ENCODE data around the gene HDAC5. TPM values are rescaled to one million over a fixed set of nuclear protein-coding genes. Genes with fewer than 3 reads are reported as not detected.

The HDAC5 gene
- total and polyA plus RNA-seq, 2 of the 8 experiments (the other 6 are each of a cell fraction or from before 2014, with no cell fraction given), result 48.5 to 54.4 TPM

GRCh38 chr17:44124118-44124438 lies 637 bp upstream of the HDAC5 start:
- ChIA-PET CTCF (ENCODE audit: partially characterized antibody) (interaction anchor here (0.7 to 20.6 kb wide), 9 partner anchors 9 to 136 kb away, joined by 3 to 638 read pairs (median 6); partner anchors contain the start of genes ASB16 and HROB), POLR2A (ENCODE audit: partially characterized antibody) (interaction anchor here (0.6 to 3.1 kb wide), 21 partner anchors 9 to 195 kb away, joined by 3 to 24 read pairs (median 4); partner anchors contain the start of genes ASB16, G6PC3, LSM12 and RUNDC3A)
- H2BK12ac ChIP-seq (ENCODE audit: low read depth, low read length), result peak overlapping the region; percentile 96; the same call in 1 of the 2 replicates
- H3K56ac ChIP-seq (replicated peaks; ENCODE audit: insufficient read length, low read depth, low read length), result no peak overlapping the region
- H3K4me1 ChIP-seq (replicated peaks in 1 of 4; ENCODE audit: control insufficient read depth in 3 of 4, insufficient read depth in 4 of 4, low read length in 3 of 4), result peaks cover 9 to 21% (median 13%) of the 10 kb centered on the region in 4 experiments
- DNase-seq (ENCODE audit: low read depth in 1 of 2, low spot score in 2 of 2), result no peak
- H3K27ac ChIP-seq (ENCODE audit: low read depth, low read length), result peak overlapping the region; percentile 89
- H4K91ac ChIP-seq (replicated peaks; ENCODE audit: insufficient read length, low read length), result no peak overlapping the region
- peak overlapping the region; percentile 70 to 81 for H3K4me2 ChIP-seq (ENCODE audit: insufficient read depth in 1 of 2, low read depth in 2 of 2, low read length in 2 of 2)
- H3K79me2 ChIP-seq (ENCODE audit: control insufficient read depth in 1 of 2, insufficient read depth in 2 of 2, low read length in 2 of 2), result peaks cover 0 to 40% of the 10 kb centered on the region in 2 experiments; a peak in 2 of 4 replicates
- no peaks in the 10 kb centered on the region for H3K27me3 ChIP-seq (replicated peaks in 1 of 4; ENCODE audit: control insufficient read depth in 3 of 4, extremely low read depth in 1 of 4, insufficient read depth in 3 of 4, low read length in 3 of 4)
- H2AK5ac ChIP-seq (ENCODE audit: low read depth, low read length), result no peak overlapping the region
- H3K9ac ChIP-seq (replicated peaks in 1 of 4; ENCODE audit: extremely low read depth in 1 of 4, low read depth in 3 of 4, low read length in 3 of 4), result peak overlapping the region in 2 of 4 experiments; percentile 73 to 75; a peak in 3 of 7 replicates
- H4K20me1 ChIP-seq (replicated peaks in 1 of 2; ENCODE audit: control insufficient read depth in 1 of 2, insufficient read depth in 2 of 2, low read length in 2 of 2), result peaks cover 0 to 5% of the 10 kb centered on the region in 2 experiments
- no peaks in the 10 kb centered on the region for H3K36me3 ChIP-seq (ENCODE audit: control insufficient read depth in 2 of 4, insufficient read depth in 4 of 4, low read length in 3 of 4)
- peak overlapping the region; percentile 90 for H2BK5ac ChIP-seq (ENCODE audit: low read depth, low read length)
- no peak overlapping the region for H2BK20ac ChIP-seq (ENCODE audit: low read length)
- 19% methylated on average over 8 of the region's 8 CpGs; no CpG with 5 or more reads in 1 of the 2 experiments for WGBS, 2 experiments (ENCODE audit: extremely low coverage in 1 of 2, insufficient coverage in 1 of 2, insufficient read length in 1 of 2, insufficient replicate concordance in 2 of 2, low coverage in 1 of 2, low lambda C conversion rate in 2 of 2, missing lambda C conversion rate in 1 of 2)
- H2AFZ ChIP-seq (ENCODE audit: low read length), result peak overlapping the region; percentile 89; the same call in 1 of the 2 replicates
- H2BK15ac ChIP-seq (ENCODE audit: low read length), result 0 out of 2 replicates have a peak overlapping the region, but pooled peaks have one; percentile 92
- H3K9me3 ChIP-seq (ENCODE audit: insufficient read depth in 2 of 2, low read depth in 1 of 2, low read length in 1 of 2), result no peaks in the 10 kb centered on the region
- peaks cover 16% of the 10 kb centered on the region for H3K79me1 ChIP-seq (ENCODE audit: low read depth, low read length)
- FAIRE-seq, result no peak
- H3K14ac ChIP-seq (ENCODE audit: insufficient read length), result no peak overlapping the region
- no peak overlapping the region for H3K4ac ChIP-seq (replicated peaks; ENCODE audit: insufficient read length, low read depth, low read length)
- H2BK120ac ChIP-seq (replicated peaks; ENCODE audit: low read depth, low read length), result no peak overlapping the region
- H3K4me3 ChIP-seq (ENCODE audit: extremely low read depth in 1 of 4, insufficient read depth in 2 of 4, low read depth in 3 of 4, low read length in 4 of 4), result peak overlapping the region; percentile 70 to 99 (median 78)
- no peak for TF ChIP-seq SUZ12 (IDR thresholded peaks at IDR 0.05; ENCODE audit: low read length)
- no peak for TF ChIP-seq TAF1 (IDR thresholded peaks at IDR 0.05; ENCODE audit: low read depth, low read length)
- peak; percentile 3; the same call in 1 of the 2 replicates for TF ChIP-seq PHF8 (conservative IDR thresholded peaks at IDR 0.05; ENCODE audit: low read depth, low read length)
- TF ChIP-seq NRF1 (IDR thresholded peaks at IDR 0.05; ENCODE audit: low read depth, low read length), result no peak
- peak; percentile 14 for TF ChIP-seq ASH2L (IDR thresholded peaks at IDR 0.05; ENCODE audit: low read length)
- no peak for TF ChIP-seq EGR1 (IDR thresholded peaks at IDR 0.05; ENCODE audit: borderline replicate concordance, low read depth, low read length)
- TF ChIP-seq BACH1 (IDR thresholded peaks at IDR 0.05; ENCODE audit: low read length), result 0 out of 2 replicates have a peak, but pooled peaks have one; percentile 3
- peak overlapping the region; percentile 85; the same call in 1 of the 2 replicates for H3K18ac ChIP-seq (ENCODE audit: extremely low read depth, low read length)
- no peak overlapping the region for H4K5ac ChIP-seq (ENCODE audit: insufficient read length, low read depth, low read length)
- H3K23ac ChIP-seq (ENCODE audit: insufficient read length), result no peak overlapping the region
- peaks cover 7% of the 10 kb centered on the region; the same call in 1 of the 2 replicates for H3K23me2 ChIP-seq (ENCODE audit: low read depth, low read length)
- H4K8ac ChIP-seq (ENCODE audit: extremely low read depth, insufficient read depth, low read length), result peak overlapping the region; percentile 96; the same call in 1 of the 2 replicates

Measured in H1 (cell line).